HG03342 (cell line): ENCODE results near the gene TNIP2.
"Not testable (repeated sequence)": the region's sequence is repeated elsewhere in the genome, so short reads cannot be mapped to it uniquely, and the experiment has no call there.

Experiments
- ATAC-seq: cut with Tn5 transposase; IDR thresholded peaks from one replicate; pipeline ENCODE4 v1.9.1; 2021; ENCODE audit warnings: mild to moderate bottlenecking, moderate library complexity; ENCODE audit not compliant: unreplicated experiment

The TNIP2 gene

DNA sequence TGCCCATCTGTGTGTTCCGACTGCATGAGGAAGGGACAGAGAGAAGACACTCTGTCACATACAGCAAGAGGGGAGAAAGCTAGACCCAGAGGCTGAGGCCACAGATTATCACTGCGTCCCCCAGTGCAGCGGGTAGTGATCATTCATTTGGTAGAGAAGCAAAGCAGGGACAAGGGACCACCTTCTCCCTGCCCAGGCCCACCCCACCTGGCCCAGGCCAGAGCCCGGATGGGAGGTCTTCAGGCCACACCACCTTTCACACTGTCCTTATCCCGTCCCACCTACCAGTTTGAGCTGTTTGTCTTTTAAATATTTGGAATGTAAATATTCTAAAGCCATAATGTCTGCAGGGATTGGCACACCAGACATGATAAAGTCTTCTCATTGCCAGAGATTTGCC is 10.6 kb downstream of the TNIP2 start:
- ATAC-seq: no peak

DNA sequence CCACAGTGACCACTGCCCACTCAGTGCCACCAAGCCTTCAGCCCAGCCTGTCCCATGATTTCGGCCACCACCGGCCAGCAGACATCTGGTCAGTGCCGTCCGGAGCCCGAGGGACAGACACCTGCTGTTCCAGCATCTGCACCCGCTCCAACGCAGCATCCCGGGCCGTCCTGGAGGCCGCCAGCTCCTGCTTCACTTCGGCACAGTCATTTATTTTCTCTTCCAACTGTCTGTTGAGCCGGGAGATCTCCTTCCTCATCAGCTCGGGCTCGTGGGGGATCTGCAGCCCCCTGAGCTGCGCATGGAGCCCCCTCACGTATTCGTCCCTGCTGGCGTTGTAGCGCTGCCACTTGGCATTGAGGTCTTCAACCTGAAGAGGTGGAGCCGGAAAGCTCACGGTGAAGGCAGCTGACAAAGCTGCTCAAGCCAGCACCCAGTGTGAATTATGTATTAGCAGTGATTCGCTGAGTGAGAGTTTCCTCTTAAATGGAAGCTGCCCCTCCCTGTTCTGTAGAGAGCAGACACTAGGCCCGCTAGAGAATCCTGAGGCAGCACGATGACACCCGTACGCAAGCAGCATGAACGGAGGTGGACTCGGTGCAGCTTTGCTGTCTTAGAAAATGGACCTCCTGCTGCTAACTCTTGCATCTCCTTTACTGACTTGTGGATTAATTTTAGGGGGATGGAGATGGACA is 11.4 kb downstream of the TNIP2 start:
- no peak for ATAC-seq

DNA sequence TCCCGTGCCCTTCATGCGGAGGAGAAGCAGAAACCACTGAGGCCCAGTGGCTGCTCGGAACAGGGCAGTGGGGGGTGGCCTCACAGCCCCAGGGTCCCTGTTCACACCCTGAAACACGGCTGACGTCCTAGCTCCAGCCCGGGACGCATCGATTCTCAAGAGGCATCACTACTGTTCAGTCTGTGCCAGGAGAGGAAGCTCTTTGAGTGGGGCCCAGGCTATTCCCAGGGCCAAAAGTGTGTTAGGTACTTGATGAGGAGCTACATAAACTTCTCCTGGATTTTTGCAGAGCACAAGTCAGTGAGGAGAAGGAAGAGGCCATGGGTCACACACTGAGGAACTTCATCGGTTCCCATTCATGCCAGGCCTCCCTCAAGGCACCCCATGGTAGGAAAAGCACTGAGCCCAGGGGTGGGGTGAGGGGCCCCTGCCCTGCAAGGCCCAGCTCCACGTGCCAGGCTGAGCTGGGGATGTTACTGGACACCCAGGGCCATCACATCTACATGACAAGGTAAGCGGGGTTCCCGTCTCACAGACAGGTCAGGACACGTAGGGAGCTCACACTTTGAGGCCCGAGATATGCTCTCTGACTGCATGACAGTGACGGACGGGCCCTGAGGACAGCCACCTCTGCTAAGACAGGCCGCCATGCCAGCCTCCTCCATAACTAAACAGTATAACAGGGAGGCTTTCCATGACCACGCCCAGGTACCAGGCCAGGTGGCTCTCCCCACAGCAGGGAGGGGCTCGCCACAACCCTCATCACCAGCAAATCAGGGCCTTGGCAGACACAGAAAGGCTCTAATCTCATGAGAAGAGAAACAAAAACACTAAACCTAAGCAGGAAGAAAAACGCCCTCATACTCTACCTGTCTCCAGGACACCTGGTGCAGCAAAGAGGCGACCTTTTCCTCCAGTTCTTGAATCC is 12.4 kb downstream of the TNIP2 start:
- ATAC-seq: no peak

DNA sequence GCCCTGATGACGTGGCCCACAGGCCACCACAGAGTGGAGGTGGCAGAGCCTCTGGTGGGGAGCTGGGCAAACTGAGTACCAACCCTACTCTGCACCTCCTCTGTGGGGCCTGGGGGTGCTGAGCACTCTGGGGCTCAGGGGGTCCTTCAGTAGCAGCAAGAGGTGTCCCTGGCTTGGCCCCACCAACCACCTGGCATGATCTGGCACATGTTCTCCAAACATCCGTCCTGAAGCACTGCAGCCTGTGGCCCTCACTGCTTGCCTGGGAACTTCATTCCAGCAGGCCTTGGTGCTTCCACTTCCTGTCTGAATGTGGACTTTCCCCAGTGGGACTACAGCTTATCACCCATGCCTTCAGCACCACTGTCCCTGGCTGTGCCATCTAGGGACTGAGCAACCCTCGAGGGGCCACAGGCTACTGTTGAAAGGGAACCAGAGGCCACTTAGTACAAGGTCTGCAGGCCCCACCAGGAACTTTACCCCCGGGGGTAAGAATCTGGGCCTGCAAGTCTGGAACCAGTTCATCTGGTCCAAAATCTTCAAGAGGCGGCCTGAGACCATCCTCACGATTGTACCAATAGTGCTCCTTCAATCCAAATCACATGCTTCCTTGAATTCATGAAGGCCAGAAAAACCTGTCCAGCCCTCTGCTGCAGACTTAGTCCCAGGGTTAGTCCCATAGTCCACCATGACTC is 13.2 kb downstream of the TNIP2 start:
- ATAC-seq: no peak

DNA sequence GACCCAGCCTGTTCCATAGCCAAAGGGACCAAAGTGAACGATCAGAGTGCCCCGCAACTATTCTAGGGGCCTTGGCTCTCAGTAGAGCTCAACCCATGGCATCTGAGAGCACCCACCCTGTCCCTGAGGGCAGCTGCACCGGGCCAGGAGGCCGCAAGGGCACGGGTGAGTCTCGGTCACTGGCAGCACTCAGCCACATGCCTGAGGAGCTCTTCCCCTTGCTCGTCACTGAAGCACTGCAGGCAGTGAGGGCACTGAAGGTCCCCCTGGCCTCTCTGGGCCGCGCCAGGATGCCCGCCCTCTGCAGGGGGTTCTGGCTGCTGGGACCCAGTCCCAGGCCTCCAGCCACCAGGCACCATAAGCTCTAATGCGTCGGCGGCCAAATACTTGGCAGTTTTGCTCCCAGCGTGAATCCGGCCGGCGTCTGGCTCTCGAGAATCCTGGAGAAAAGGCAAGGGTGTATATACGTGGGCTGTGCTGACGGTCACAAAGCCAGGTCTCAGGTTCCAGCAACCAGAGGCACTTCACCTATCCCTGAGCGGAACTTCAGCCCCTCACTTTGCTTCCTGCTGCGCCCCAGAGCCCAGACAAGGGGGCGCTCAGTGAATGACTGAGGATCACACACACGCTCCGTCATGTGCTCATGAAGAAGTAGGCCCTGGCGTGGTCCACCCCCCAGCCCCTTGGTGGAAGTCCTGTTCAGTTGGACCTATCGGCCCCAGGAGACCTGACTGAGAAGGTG is 13.9 kb downstream of the TNIP2 start:
- ATAC-seq: no peak

DNA sequence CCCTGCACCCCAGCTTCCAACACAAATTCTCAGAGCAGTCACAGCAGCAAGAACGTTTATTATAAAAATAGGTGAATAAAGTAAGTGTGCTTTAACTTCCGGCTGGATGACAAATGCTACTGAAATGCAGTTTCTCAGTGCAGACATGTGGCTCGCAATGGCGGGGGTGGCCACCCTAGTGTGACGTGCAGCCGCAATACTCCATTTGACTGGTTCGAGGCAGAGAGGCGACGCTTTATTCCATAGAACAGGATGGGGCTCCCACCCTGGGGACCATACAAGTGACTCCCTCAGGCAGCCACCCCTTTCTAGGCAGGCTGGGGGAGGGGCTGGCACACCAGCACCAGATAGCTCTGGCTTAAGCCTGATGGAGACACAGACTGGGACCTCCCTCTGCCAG is 14.5 kb downstream of the TNIP2 start:
- ATAC-seq: no peak

DNA sequence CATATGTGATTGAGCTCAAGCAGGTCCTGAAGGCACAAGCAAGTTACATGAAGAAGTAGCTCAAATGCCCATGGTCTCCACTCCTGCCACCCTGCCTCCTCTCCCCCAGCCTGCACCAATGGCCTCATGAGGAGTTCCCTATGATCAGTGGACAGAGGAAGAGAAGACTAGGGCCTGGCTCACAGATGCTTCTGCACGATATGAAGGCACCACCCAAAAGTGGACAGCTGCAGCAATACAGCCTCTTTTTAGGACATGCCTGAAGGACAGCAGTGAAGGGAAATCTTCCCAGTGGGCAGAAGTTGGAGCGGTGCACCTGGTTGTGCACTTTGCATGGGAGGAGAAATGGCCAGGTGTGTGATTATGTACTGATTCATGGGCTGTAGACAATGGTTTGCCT is 17.8 kb downstream of the TNIP2 start:
- not testable (repeated sequence) for ATAC-seq

DNA sequence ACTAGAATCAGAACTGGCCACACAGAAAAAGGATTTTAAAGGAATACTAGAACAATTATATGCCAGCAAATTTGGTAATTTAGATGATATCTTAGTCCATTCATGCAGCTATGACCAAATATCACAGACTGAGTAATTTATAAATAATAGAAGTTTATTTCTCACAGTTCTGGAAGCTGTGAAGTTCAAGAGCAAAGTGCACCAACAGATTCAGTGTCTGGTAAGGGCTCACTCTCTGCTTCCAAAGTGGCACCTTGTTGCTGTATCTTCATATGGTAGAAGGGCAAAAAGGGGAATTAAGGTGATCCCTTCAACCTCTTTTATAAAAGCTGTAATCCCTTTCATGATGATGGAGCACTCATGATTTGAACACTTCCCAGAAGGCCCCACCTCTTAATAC is 20.3 kb downstream of the TNIP2 start:
- ATAC-seq: no peak

DNA sequence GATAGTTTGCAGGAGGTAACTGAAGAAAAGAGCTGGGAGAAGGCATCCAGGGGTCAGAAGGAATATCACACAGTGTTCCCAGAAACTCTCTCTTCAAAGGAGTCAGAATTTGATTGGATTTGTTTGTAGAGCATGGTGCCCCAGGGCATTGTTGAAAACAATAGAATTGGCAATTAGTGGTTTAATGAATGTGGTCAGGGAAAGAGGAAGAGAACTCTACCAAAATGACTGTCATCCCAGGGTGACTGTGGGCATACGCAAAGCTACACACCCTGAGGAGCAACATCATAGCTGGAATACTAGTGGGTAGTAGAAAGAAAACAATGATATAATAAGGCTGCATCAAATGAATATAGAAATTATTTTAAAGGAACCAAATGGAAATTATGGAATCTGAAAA is 21.5 kb downstream of the TNIP2 start:
- no peak for ATAC-seq

DNA sequence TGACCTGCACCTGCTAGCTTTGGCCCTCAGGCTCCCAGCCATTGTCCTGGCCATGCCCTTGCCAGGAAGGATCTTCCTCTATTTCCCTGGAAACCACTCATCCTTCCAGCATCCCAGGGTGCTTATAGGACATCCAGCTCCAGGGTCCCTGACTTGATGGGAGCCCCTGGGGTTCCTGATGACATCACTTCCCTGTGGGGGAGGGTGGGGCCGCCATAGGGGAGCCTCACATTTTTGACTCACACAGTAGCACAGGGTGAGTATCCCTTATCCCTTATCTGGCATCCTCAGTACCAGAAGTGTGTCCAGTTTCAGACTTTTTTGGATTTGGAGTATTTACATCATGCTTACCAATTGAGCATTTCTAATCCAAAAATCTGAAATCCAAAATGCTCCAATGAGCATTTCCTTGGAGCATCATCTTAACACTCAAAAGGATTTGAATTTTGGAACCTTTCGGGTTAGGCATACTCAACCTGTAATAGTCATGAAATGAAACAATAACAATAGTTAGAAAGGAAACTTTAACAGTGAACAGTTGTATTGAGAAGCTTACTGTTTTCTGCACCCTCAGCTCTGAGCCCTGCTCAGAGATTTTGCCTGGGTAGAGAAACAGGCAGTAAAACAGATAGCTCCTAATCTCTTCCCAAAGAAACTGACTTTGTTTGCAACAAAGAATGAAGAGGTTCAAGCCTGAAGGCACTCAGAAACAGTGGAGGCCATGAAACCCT is 22.1 kb downstream of the TNIP2 start:
- ATAC-seq: no peak

DNA sequence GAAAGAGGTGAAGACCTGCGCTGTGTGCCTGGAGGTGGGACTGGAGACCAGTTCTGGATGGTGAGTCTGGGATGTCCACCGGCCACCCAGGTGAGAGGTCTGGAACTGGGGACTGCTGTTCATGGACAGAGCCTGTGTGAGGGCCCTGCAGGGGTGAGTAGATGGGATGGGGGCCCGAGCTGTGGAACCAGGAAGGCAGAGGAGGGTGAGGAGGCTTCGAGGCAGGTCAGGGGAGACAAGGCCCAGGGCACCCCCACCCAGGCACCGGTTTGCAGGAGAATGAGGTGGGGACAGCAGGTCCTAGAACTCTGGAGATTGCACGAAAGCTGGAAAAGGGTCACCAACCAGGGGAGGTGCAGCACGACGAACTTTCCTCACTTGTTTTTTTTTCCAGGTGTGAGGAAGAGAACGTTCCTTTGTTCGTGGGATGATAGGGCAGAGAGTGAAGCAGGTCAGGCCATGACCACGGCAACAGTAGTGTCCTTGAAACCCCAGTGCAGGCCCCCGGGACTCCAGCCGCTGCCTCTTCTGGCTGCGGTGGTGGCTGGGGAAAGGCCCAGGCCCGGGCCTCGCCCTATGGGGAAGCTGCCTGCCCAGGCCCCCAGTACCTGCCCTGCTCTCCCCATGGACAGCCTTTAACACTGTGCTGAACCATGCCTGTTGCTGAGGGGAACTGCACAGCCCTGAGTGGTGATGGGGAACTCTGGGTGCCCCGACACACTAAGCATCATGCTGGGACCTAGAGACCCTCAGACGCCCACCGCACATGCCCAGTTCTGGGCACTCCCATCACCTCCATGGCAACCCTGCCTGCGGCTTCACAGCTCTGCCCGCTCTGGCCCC is 22.9 kb downstream of the TNIP2 start:
- ATAC-seq: no peak

DNA sequence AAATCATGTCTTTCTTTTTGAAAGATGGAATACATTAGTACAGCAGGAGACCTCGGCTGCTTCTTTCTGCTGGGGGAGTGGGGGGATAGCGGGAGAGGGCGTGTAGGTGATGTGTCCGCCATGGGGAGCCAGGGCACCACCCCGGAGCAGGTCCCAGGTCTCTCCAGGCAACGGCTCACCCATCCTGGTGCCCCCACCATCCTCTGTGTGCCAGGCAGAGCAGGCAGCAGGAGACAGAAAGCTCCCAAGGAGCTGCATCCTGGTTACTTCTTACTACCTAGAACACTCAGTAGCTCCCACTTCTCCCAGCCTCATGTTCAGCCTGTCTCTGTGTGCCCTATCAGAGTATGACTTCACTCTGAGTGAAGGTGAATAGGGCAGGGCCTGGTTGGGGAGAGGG is 23.6 kb downstream of the TNIP2 start:
- no peak for ATAC-seq

DNA sequence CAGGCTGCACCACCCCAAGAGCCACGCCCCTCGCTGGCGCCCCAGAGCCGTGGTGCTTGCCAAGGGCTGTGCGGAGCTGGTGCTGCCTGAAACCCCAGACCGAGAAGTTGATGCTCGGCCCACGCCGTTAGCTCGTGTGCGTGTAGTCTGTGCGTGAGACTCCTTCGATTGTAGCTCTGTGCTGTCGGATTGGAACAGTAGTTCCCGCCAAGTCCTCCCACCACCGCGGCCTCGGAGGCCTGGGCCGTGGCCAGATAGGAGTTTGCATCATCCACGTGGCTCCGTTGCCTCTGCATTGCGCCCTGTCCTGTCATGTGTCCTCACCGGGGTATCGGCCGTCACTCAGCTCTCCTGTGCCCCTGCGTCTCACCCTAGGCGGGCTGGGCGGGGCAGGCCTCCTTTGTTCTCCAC is 24.2 kb downstream of the TNIP2 start:
- ATAC-seq: no peak

DNA sequence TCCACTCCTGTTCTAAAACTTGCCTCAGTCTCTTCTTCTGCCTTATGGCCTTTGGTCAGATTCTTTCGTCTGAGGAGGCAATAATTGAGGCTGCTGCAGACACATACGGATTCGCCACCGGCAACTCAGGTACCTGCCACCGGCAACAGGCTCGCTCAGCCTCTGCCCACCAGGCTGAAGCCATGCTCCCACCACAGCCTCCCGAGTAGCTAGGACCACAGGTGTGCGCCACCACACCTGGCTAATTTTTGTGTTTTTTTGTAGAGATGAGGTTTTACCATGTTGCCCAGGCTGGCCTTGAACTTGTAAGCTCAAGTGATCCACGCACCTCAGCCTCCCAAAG is 26.6 kb downstream of the TNIP2 start:
- no peak for ATAC-seq

DNA sequence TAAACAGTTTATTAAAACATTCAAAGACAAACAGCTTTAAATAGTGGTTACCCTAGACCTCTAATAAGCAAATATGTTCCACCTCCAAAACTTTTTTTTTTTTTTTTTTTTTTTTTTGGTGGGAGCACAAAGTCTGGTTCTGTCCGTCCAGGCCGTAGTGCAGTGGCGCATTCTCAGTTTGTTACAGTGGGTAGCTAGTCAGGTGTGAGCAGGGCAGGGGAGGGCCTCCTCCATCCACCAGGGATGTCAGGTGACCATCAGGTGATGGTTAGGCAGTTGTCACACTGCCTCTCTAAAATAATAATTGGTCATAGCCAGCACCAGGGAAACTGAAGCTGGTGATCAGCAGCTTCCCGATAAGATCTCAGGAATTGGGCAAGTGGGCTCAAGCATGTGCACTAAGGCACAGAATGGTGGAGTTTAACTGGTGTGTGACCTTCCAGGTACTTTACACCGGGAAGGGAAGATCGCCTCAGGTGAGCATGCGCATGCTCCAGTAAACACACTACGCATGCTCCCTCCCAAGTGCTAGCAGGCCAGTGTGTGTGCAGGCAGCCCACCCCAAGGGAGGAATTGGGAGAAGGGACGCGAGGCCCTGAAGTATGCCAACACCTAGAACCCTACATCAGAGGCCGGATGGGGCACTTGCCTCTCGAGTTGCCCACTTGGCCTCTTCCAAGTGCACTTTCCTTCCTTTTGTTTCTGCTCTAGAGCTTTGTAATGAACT is 27.2 kb downstream of the TNIP2 start:
- ATAC-seq: no peak

DNA sequence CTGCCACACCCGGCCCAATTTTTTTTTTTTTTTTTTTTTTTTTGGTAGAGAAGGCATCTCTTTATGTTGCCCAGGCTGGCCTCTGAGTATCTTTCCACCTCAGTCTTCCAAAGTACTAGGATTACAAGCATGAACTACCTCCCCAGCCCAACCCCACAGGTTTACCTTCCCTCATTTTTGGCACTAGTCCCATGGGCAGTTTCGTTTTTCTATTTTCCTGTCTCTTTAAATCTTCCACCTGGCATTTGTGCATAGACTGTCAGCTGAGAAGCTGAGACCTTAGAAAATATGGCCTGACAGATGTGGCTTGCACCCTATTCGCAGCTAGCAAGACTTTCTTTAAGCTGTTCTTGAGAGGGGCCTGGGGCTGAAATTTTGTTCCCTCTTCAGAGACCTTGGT is 27.9 kb downstream of the TNIP2 start:
- no peak for ATAC-seq

DNA sequence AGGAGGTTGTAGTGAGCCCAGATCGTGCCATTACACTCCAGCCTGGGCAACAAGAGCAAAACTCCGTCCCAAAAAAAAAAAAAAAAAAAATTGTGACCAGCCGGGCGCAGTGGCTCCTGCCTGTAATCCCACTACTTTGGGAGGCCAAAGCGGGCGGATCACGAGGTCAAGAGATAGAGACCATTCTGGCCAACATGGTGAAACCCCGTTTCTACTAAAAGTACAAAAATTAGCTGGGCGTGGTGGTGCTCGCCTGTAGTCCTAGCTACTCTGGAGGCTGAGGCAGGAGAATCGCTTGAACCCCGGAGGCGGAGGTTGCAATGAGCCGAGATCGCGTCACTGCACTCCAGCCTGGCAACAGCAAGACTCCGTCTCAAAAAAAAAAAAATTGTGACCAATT is 29.3 kb downstream of the TNIP2 start:
- not testable (repeated sequence) for ATAC-seq

DNA sequence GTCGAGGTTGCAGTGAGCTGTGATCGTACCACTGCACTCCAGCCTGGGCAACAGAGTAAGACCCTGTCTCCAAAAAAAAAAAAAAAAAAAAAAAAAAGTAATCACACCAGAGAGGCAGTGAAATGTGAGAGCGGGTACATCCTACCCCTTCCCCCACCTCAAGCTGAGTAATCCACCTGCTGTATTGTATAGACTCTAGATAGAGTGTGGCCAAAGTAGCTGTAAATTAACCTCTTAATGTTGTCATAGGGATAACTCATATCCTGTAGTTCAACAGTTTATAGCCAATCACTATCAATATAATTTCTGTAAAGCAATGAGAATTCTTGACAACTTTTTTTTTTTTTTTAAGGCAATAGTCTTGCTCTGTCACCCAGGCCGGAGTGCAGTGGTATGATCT is 30.8 kb downstream of the TNIP2 start:
- no peak for ATAC-seq

DNA sequence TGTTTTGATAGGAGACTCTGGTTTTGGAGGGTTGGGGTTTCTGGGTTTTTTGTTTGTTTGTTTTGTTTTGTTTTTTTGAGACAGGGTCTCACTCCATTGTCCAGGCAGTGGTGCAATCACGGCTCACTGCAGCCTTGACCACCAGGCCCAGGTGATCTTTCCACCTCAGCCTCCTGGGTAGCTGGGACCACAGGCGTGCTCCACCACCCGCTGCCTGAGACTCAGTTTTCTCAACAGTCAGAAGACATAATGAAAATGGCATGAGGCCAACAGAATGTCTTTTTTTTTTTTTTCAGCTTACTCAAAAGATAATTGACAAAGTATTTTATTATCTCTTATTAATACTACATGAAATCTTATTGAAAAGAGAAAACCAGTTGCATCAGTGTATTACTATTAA is 32.4 kb downstream of the TNIP2 start:
- ATAC-seq: no peak
